CD1c-positive myeloid dendritic cell (primary cell): ENCODE data around the gene ALLC.

Source experiments
- DNase-seq: peaks from one replicate; pipeline ENCODE4 v3.0.0-alpha.2; 2016; ENCODE audit errors: extremely low spot score

The ALLC gene

DNA sequence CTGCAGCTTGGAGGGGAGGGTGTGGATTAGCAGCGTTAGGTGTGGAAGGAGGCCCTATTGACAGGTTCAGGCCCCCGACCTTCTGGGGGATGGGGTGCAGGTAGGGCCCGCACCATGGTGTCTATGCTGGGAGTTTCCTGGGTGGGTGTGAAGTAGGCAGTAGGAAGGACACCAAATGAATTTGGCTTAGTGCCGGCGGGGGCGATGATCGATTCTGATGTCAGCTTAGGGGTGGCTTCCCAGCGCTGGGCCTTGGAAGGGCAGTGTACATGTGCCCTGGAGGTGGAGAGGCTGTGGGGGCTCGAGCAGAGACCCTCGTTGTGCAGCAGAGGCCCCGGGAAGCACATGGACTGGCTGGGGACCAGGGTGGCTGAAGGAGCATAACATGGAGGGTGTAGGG is 67.0 kb downstream of the ALLC start:
- DNase-seq, result no peak

DNA sequence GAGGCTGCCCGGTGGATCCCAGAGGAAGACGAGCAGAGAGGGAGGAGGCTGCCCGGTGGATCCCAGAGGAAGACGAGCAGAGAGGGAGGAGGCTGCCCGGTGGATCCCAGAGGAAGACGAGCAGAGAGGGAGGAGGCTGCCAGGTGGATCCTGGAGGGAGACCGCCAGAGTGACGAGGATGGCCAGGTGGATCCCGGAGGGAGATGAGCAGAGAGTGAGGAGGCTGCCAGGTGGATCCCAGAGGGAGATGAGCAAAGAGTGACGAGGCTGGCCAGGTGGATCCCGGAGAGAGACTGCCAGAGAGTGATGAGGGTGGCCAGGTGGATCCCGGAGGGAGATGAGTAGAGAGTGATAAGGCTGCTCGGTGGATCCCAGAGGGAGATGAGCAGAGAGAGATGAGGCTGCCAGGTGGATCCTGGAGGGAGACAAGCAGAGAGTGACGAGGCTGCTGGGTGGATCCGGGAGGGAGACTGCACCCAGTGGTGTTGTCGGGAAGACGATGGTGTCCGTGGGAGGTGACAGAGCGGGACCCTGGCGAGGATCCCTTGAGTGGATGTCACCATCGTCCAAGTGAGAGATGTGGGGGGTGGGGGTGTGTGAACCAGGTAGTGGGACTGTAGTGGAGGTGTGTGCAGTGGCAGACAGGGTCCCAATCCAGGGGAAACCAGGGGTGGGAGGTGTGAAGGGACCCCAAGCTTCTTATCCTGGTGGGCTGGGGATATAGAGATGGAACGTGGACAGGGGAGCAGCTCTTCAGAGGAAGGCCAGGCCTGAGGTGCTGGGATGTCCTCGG is 67.7 kb downstream of the ALLC start:
- DNase-seq, result no peak

DNA sequence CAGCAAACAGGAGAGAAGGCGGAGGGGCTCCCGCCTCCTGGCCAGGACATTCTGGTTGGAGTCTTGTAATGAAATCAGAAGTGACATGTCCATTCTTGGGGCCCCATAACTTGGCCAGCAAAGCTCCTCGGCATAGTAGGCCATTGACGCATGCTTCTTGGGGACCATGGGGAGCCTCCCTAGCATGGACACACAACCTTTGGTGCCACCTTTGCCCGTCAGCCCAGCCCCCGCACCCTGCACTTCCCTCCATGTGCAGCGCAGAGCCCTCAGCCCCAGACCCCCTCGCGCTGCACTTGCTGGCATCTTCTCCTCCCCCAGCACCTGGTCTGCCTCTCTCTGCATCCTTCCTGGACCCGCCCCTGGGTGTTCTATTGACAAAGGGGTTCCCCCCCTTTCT is 68.5 kb downstream of the ALLC start:
- no peak for DNase-seq

DNA sequence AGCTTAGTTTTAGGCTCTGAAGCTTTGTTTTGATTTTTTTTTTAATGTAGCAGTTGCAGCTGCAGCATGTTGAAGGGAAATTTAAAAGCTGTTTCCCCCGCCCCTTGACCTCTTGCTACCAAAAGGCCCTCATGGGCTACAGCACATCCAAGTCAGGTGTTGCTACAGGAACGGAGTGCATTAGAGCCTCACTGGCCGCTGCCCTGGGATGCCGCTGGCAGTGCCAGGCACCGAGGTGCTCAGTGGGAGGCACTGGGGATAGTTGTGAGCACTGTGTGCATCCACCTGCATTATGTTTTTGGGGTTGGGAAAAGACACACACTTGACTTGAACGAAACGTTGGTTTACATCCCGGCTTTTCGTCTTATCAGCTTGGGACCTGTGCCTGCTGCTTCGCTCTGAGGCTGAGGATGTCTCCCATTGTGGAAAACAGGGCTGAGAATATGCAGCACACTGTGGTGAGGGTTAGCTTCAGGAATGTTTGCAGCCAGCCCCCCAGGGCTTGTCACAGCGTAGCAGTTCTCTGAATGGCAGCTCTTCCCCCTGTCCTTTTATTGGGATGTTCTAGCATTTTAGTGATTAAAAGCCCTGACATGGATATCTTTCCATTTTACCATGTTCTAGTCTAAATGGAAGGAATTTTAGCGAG is 69.5 kb downstream of the ALLC start:
- DNase-seq, result no peak

DNA sequence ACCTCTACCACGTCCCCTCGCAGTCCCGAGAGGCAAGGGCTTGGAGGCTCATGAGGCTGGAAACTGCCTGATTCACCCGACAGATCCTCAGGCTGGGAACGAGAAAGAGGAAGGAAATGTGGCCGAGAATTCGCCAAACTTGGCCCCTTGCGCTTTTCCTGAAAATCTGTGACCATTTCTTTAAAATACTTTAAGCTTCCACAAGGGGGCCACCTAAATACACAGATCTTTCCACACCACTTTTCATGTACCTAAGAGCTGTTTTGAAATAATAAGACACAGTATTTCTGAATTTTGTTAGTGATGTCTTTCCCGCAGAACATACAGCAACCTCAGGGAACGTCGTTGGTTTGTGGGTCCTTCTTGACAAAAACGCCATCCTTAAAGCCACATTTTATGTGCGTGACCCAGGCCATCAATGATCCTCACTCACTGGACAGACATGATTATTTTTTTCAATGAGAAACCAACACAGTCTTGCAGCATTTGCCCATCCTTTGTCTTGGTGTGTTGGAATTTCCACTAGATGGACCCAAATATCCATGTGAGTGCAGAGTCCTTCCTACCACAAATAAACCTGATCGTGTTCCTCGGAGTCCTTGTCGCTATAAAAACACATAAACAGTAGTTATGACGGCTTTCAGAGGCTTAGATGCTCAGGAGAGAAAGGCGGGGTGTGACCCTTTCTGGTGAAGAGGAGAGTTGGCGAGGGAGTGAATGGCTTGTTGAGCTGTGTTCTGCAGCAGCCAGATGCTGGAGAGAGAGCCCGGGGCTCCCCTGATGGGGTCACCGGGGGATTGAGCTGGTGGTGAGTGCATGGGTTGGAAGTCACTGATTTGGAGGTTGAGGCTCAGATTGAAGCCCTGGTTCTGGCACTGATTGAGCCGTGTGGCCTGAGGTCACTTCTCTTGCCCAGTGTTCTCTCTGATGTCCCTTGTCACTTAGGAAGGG is 70.4 kb downstream of the ALLC start:
- peak; percentile 46 for DNase-seq

DNA sequence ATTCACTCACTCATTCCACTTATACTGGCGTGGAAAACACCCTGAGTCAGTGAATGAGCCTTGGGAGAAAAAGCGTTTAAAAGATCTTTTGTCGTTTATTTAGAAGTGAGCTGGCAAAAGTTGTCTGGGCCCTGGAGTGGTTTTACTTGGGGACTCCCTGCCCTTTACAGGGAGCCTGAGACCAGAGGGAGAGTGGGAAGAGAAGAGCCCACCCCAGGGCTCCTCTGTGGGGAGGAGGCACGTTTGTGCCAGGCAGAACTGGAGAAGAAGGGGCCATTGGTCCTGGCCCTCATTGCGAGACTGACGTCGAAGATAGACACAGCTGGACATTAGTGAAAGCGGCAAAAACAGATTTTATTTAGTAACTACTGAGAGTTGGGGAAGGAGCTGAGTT is 71.1 kb downstream of the ALLC start:
- DNase-seq, result no peak

DNA sequence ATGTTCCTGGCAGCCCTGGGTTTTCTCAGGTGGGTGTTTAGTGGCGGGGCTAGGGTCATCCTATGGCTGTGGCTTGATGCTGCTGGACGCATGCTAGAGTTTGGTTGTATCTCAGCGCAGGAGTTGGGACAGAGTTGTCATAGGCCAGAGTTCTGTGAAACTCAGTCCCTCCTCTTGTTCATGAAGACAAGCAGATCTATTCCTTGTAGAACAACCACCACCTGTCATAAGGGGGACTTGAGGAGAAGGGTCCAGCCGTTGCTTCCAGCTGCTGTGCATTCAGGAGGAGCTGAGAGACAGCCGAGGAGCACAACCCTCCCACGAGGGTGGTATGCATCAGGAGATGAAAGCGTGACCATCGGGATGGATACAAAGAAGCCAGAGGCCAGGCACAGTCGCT is 71.8 kb downstream of the ALLC start:
- no peak for DNase-seq

DNA sequence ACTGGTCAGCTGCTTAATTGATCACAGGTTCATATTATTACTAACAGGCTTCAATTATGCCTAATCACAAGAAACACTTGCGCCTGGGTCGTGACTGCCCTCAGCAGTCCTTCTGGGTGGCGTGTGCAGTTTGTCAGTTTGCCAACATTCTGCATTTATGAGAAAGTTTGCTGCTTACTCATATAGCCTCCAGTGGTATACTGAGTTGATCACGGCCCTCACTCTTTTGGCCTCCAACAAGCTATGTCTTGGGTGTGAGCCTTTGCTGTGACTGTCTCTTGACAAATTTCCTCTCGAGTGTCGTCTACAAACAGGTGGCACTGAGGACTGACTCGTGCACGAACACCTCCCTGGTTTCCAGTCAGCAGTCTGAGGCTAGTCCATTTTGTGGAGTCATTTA is 72.6 kb downstream of the ALLC start:
- no peak for DNase-seq

DNA sequence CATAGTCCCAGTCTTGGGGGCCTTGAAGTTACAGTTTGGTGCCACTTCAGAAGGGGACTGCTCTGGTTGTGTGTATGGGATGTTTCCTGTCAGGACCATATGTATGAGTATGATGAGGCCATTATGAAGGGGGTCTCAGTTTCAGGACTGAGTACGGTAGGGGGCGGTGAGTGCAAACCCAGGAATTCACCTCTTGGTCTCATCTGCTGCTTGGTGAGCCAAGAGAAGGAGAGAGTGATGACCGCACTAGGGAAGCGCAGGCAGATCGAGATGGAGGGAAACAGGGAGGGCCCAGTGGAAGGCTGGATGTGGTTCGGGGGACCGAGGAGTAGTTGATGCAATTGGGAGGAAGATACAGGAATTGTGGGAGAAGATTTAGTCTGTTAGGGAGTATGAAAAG is 73.8 kb downstream of the ALLC start:
- no peak for DNase-seq

DNA sequence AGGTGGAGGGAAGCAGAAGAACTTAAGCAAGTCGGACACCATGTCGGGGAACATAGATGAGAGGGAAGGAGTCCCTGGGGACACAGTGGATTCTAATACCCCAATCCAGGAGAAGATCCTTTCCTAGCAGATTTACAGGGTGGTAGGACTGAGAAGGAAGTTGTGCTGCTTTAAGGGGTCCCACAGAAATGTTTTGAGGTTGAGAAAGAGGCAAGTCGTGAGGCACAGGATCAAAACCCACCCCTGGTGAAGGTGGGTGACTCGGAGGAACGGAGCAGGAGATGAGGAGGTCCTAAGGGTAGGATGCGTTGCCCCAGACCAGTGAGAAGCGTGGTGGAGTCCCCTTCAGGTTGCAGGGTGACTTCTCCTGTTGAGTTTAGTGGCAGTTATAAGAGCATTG is 78.1 kb downstream of the ALLC start:
- no peak for DNase-seq

DNA sequence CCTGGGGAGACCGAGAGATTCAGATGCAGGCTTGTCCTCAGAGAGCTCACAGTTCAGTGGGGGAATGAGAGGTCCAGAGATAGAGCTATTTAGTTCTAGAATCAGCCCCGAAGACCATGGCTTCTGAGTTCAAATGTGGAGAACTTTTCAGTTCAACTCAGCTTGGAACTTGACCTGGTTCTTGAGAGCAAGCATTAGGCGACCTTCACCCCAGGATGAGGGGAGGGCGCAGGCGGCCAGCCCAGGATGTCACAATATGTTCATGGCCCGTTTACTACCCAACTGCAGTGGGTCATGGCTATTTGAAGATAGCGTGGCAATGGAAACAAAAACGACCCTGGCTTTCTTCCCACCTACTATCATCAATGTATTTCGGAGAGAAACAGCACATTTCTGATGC is 79.1 kb downstream of the ALLC start:
- DNase-seq, result no peak

DNA sequence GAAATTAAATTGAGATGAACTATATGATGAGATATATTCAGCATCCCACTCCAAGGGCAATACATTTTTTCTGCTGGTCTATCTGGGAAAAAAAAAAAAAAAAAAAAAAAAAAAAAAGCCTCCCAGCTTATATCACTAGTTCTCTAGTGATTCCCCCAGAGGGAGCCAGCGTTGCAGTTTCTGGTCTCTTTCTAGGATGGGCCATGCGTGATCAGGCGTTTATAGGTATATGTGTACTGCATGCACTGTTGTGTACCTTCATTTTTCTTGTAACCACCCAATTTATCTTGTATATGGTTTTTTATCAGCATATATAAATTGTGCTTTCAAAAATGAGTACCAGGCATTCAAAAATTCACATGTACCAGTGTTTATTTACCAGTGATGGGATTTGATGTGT is 80.5 kb downstream of the ALLC start:
- DNase-seq, result no peak

DNA sequence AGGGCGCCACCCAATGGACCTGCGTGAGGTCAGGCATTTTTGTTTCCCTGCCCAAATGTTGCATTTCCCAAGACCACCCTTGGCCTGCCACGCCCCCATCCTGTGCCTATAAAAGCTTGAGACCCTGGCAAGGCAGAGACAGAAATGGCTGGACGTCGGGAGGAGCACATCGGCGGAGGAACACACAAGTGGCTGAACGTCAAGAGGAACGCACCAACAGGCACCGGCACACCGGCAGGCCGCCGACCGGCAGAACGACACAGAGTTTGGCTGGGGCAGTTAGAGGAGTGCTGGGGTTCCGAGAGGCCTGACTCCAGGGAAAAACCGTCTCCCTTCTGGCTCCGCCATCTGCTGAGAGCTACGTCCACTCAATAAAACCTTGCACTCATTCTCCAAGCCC is 81.3 kb downstream of the ALLC start:
- no peak for DNase-seq

DNA sequence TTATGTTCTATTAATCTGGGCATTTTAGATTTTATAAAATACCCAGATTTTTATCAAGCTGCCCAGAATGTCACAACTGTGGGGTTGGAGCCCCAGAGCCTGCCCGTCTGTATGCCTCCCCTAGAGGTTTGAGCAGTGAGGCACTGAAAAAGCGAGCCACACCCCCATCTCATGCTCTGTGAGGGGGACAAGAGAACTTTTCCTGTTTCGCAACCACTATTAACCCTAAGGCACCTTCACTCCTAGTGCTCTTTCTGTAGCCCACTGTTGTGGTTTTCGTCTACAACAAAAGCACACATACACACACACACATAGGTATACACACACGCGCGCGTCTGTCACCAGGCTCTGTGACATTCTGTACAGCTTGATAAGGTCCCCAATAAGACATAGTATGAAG is 83.4 kb downstream of the ALLC start:
- DNase-seq, result no peak

DNA sequence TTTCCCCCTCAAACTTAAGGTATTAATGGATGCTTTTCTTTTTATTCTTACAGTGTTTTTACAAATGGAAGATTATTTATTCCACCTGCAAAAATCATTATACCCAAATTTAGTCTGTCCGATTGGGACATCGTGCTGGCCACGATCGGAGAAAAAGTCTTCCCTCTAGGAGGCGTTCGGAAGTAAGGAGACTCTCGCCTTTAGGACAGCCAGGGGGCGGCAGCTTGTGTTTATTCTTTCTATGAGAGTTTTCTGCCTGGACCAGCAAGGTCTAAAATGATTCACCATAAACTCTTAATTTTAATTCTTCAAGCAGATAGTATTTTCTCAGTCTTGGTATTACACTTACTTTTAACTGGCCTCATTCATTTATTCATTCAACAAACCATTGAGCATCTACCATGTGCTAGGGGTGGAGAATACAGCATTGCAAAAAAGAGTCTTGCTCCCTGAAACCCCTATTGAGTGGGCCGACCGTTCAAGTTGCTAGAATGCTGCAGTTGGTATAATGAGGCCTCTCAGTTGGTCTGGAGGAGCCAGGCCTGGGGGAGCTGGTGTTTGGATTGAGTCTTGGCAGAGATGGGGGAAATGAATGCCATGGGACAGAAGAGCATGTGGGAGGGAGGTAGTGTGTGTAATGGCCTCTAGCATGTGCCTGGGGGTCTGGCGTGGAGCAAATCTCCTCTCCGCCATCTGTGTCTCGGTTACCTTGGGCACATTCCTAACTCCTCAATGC is 84.0 kb downstream of the ALLC start:
- no peak for DNase-seq

DNA sequence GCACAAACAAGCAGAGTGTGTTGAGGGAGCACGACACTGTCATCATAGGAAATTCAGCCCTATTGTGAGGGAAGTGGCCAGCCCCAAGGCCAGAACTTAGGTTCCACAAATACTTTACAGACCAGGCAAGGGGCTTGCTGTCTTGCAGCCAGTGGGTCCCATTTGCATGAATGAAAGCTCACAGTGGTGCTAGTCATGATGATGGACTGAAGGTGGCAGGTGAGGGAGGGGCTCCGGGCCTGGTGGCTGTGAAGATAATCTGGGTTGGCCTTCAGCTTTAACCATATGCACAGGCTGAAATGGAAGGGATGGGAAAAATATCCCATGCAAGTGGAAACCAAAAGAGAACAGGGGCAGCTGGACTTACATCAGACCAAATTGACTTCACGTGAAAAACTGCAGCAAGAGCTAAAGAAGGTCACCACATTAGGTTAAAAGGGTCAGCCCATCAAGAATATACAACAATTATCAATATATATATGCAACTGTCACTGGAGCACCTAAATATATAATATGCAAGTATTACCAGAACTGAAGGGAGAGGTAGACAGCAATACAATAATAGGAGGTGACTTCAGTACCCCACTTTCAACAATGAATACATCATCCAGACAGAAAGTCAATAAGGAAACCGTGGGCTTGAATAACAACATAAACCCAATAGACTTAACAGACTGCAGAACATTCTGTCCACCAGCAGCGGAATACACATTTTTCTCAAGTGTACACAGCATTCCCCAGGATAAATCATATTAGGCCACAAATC is 84.9 kb downstream of the ALLC start:
- no peak for DNase-seq

DNA sequence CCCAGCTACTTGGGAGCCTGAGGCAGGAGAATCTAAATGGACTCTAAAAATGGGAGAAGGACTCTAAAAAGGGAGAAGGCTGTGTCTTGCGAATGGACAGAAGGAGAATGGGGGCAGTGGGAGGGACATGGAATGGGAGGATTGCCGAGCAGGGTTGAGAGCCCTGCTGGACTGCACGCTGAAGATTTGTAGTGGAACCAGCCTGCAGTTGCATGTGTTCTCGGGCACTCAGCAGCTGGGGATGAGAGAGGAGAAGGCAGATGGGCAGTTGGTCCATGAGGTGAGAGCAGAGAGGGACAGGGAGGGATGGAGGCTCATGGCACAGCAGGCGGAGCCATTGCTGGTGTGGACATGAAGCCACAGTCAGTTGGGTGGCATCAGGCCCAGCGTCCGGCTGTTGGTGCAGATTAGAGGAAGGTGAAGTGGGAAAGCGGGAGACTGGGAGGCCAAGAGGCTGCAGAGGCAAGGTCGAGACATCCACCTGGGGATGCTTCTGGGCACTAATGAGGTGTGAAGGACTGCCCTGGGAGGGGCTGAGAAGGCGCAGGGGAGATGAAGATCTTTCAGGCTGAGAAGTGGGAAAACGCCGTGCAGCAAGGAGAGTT is 86.1 kb downstream of the ALLC start:
- DNase-seq, result no peak

DNA sequence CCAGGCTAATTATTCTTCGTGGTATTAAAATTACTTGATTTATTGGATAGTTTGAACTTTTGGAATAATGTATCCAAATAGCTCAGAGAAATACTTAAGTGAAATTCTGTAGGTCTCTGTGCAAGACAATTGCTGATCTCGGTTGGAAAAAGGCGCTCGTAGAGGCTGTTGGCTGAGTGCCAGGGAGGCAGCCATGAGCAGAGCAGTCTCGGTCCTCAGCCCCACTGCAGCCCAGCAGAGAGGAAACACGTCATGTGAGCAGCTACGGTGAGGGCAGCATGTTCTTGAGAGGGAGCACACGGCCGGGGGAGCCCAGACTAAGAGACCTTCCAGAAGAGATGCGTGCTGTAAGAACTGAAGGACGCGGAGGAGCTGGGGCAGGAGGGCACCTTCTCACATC is 87.9 kb downstream of the ALLC start:
- DNase-seq, result no peak

DNA sequence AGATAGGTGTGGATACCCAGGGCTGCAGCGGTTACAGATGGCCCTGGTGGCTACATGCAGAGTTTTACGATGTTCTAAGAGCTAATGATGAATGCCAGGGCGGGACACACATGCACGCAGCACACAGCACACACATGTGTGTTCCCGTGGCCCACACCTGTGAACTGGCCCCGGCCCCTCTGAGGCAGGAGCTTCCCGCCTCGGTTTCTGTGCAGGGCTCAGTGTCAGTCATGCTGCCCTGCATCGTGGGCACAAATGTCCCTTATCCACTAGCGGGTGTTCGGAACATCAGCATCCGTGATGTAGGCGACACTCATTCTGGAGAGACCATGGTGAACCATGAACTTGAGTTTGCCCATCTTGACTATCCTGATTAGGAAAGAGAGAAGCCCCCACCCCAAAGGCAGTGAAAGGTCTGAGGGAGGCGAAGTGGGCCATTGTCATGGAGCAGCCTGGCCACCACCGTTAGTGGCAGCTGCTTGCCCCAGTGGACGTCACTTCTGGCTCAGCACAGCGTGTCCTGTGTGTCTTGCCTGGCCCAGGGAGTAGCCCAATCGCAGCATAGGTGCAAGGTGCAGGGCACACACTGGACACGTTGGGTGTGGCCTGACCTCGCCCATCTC is 89.1 kb downstream of the ALLC start:
- DNase-seq, result no peak

DNA sequence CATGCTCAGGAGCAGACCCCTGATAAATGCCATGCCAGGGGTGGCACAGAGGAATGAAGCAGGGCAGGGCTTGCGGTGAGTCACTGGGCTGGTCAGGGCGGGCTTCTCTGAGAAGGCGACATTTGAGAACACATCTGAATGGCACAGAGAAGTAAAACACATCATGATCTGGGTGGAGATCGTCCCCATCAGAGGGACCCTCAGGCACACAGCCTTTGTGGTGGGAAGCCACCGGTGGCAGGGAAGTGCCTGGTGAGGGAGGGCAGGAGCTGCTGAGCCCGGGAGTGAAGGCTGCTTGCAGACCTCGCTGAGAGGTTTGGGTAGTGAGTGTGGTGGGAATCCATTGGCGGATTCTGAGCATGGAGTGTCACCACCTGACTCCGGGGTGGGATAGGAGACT is 89.8 kb downstream of the ALLC start:
- DNase-seq, result no peak
